ENCODE data around the gene POGLUT2.

The POGLUT2 gene

DNA sequence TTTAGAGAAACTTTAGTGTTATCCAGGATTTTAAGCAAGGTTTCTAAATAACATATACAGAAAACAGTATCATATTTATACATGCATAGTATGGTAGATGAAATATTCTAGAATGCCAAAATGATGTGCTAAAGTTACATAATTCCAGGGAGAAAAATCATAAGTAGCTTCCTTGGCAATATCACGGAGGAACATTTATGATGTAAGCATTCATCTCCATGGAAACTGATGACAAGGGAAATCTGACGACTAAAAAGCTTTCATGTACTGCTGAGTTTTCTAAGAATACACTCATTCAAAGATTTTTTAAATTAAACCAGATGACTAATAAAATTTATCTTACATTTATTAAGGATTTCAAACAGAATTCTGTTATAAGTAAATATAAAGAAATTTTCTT is 29.9 kb downstream of the POGLUT2 start:
- DNase-seq (ENCODE audit: low spot score) = no peak

DNA sequence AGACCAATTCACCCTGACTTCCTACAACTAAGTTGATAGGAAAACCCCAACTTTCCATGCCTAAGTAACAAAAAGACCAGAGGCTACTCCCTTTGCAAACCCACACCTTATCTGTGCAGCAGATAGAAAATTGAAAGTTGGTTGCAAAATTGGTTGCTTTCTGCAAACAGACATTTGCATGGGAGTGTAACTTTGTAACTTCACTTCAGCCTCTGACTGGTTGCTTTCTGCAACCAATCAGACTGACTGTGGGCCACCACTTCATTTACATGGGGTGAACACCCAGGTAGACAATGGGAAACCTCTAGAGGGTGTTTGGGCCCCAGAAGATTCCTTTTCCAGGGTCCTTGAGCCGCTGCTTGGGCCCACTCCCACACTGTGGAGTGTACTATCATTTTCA is 35.0 kb downstream of the POGLUT2 start:
- DNase-seq (ENCODE audit: low spot score) = no peak

DNA sequence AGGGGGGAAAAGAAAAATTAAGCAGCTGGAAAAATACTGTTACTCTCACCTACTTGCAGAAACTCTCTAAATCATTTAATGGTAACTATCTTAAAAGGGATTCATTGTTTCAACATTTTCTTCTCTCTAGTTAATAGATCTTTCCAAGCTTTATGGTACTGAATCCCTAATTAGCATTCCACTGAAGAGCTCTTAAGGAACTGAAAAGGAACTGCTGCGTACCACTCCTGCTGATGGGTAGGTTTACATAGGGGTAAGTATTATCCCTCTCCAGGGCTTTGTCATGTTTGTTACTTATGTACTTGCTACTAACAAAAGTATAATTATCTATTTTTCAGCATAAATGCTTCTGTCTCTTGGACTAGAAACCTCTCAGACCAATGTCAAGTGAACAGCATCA is 37.7 kb downstream of the POGLUT2 start:
- DNase-seq (ENCODE audit: low spot score) = no peak

DNA sequence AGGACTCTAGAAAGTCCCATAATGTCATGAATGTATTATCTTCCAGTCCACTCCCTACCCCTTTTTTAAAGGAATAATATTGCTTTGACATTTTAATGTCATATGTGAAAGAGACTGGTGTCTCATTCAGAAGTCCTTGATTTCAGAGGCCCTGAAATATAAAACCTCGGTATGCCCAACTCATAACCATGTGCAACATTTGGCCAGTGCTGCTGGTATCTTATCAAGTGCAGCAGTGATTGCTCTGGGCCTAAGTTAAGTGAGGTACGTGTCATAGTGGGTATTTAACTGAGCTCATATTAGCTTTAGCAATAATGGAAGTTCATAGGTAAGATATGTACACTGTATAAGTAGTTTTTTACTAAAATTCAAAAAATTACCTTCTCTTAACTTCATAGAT is 39.9 kb downstream of the POGLUT2 start:
- no peak for DNase-seq (ENCODE audit: low spot score)

DNA sequence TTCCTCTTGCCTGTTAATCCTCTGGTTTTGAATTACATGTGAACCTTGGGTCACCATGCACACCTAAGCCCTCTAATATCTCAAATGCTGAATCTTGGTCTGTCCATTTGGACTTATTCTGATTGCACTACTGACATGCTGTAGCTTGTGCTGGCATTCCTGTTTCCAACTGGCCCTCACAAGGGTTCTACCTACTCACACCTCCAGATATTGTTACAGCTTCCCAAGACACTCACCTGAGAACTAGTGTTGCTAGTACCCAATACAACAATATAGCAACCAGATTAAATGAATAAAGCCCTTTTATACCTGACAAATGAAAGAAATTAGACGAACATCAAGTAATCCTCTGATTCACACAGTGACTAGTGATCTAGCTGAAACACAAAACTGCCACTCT is 41.8 kb downstream of the POGLUT2 start:
- DNase-seq (ENCODE audit: low spot score) = no peak

DNA sequence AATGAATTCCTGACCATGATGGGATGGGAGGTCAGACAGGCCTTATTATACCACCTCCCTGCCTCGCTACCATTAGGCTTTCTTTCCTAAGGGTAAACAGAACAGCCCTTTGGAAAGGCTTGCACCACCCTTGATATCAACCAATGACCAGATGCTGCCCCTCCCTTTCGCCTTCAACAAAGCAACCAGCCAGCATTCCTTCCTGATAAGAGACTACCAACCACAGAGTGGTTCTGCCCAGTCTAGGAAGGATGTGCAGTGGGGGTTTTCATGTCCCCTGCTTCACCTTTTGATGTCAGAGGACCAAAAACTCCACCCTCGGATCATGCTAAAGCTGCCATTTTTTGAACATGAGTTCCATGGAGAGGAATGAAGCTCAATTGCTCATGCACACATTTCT is 46.9 kb downstream of the POGLUT2 start:
- DNase-seq (ENCODE audit: low spot score) = no peak

DNA sequence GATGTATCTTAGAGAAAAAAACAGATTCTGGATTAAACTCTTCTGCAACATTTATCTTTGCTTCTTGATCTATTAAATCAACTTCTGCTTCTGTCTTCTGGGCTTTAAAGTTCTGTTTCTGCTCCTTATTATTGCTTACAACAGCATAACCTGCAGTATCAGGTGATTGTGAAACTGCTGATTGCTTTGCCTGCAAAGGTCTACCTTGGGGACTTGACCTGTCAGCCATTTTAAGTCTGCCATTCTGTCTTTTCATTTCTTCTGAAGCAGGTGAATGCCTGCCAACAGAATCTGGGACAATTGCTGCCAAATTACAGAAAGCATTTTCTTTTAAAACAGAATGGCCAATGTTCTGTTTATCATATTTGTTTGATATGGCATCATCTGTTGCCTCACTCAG is 56.3 kb downstream of the POGLUT2 start:
- DNase-seq (ENCODE audit: low spot score) = no peak

DNA sequence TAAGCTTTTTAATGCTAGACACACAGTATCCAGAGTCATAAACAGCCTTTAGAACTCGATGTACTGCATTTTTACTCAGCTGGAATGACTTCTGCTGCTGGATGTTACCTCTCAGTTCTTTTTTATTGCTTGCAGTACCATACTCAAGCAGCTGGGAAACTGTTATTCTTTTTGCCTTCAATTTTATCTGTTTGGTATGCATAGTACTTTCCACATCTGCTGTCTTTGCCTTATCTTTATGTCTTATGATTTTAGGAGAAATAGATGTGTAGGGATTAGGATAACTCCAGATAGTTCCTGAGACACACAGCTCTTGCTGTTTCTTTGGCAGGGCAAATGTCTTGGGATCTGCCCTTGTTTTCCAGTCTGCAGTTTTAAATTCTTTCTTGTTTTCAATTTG is 56.7 kb downstream of the POGLUT2 start:
- no peak for DNase-seq (ENCODE audit: low spot score)

All from kidney capillary endothelial cell (primary cell).